Measurements from ENCODE around the gene RWDD3.

- TF ChIP-seq EZH2 (IDR thresholded peaks at IDR 0.05; ENCODE audit: low read length, missing control alignments) (no peak), CTCF (conservative IDR thresholded peaks at IDR 0.05 in 1 of 2, IDR thresholded peaks at IDR 0.05 in 1 of 2; ENCODE audit: low read depth in 1 of 2, low read length in 2 of 2) (no peak)
Observed at GRCh38 chr1:95201905-95202304, 32.1 kb upstream of the RWDD3 start.
